OCI-M1 (cell line): ENCODE measurements around the gene RPL28.
"Not testable (repeated sequence)": the region's sequence is repeated elsewhere in the genome, so short reads cannot be mapped to it uniquely, and the experiment has no call there.

ENCODE experiments used
- DNase-seq: peaks from one replicate; lab custom pipeline; 2025; lab: John Stamatoyannopoulos, UW

RPL28 gene

DNA sequence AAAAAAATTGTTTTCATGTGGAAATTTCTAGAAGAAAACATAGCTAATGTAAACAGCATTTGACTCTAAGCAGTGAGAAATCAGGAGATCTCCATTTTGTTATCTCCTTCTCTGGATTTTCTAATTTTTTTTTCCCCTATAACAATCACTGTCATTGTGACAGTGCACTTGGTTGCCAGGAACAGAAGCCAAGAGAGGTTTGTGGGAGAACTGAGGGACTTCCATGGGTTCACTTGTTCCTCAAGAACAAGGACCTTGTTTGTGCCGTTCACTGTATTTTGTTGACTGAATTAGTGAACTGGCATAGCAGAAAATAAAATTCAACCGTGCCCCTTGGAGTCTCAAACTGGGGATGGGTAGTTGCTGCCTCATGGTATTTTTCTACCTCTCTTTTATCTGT is 40.3 kb downstream of the RPL28 start:
- no peak for DNase-seq

DNA sequence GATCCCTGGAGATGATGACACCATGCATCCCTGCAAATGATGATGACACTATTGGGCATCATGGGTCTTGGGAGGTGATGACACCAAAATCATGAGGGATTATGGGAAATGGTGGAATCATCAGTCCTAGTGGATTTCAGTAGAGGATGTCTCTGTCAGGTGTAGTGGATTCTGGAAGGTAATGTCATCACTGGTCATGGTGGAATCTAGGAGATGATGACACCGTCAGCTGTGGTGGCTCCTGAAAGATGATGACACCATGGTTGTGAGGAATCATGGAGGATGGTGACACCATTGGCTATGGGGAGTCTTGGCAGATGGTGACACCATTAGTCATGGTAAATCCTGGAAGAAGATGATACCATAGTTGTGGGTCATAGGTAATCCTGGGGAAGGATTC is 45.5 kb downstream of the RPL28 start:
- no peak for DNase-seq

DNA sequence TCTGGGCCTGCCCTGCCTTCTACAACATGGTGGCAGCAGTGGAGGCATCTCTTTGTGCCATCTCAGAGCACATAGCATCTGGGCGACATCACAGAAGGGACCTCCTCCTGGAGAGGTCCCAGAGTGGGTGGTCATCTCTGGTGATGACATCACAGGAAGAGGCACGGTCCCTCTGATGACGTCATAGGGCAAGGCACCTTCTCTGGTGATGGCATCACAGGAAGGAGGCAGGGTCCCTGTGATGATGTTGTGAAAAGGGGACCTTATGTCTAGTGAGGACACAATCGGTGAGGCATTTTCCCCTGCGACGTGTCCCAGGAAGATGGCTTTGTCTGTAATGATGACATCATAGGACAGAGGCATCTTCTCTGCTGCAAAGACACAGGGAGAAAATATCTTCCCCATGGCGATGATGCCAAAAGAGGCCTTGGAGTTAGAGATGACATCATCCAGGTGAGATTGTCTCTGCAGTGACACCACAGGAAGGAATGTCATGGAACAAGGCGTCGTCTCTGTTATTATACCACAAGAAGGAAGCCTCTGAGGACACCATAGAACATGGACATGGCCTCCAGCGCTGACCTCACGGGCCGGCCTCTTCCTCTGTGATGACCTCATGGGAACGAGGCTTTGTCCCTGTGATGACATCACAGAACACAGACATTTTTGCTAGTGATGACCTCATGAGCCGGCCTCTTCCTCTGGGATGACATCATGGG is 46.7 kb downstream of the RPL28 start:
- no peak for DNase-seq

DNA sequence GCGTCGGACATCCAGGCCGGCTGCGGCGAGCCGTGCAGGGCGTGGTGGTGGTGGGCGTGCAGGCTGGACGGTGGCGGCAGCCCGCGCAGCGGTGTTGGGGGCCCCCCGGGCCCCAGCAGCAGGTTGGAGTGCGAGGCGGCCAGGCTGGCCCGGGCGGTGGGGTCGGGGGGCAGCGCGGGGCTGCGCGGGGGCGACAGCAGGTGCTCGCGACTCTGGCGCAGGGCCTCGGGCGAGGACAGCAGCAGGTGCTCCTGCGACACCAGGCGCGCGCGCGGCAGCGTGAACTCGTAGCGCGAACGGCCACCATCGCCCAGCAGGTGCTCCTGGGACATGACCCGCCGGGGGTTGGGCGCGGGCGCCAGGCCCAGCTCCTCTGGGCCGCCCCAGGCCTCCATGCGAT is 47.6 kb downstream of the RPL28 start:
- DNase-seq, result no peak

DNA sequence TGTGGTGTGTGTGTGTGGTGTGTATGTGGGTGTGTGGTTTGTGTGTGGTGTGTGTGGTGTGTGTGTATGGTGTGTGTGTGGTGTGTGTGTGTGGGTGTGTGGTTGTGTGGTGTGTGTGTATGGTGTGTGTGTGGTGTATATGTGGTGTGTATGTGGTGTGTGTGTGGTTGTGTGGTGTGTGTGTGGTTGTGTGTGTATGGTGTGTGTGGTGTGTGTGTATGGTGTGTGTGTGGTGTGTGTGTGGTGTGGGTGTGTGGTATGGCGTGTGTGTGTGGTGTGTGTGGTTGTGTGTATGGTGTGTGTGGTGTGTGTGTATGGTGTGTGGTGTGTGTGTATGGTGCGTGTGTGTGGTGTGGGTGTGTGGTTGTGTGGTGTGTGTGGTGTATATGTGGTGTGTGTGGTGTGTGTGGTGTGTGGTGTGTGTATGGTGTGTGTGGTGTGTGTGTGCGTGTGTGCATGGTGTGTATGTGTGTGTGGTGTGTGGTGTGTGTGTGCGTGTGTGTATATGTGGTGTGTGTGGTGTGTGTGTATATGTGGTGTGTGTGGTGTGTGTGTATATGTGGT is 48.7 kb downstream of the RPL28 start:
- DNase-seq, result no peak

DNA sequence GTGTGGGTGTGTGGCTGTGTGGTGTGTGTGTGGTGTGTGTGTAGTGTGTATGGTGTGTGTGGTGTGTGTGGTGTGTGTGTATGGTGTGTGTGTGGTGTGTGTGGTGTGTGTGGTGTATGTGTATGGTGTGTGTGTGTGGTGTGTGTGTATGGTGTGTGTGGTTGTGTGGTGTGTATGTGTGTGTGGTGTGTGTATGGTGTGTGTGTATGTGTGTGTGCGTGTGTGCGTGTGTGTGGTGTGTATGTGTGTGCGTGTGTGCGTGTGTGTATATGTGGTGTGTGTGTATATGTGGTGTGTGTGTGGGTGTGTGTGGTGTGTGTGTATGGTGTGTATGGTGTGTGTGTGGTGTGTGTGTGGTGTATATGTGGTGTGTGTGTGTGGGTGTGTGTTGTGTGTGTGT is 49.3 kb downstream of the RPL28 start:
- DNase-seq, result no peak

DNA sequence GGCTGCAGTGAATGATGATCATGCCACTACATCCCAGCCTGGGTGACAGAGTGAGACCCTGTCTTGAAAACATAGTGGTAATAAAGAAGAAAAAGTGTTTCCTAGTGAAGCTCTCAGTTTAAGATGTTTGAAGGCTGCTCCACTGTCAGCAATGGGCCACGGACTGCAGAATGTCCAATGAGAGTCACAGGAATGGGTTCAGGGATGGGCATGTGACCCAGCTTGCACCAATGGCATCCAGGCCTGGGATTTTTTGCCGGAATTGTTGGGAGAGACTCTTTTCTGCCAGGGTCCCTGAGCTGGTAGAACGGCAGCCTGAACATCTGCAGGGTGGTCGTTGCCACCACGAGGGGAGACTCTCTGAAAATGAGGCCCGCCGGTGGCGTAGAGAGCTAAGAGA is 51.1 kb downstream of the RPL28 start:
- no peak for DNase-seq

DNA sequence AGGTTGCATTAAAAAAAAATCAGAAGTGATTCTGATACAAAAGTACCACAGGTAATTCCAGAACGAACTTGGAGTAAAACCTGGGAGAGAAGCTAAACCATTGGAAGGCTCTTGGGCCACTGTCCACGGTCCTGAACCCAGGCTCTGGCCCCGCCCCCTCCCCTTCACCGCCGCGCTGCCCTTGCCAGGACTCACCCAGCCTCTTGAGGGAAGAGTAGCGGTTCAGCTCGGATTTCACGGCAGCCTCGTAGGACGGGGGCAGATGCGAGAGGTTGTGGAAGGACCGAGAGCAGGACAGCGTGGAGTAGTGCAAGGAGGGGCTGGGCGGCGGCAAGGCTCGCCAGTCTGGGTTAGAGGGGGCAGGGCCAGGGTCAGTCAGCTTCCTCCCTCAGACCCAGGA is 51.7 kb downstream of the RPL28 start:
- peak; percentile 88 for DNase-seq

DNA sequence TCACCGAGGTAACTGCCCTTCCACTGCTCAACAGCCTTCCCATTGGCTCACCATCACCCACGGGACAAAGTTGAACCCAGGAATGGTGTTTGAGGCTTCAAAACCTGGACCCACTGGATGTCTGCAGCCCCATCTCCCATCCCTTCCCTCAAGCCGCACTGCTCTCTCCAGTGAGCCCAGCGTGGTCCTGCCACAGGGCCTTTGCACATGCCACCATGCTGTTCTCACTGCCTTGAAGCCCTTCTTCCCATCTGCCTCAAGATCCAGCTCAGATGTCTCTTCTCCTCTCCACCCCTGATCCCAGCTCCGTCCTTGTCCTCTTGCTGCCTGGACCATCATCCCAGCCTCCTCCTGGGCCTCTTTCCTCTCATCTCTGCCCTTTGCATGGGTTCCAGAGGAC is 53.3 kb downstream of the RPL28 start:
- no peak for DNase-seq

DNA sequence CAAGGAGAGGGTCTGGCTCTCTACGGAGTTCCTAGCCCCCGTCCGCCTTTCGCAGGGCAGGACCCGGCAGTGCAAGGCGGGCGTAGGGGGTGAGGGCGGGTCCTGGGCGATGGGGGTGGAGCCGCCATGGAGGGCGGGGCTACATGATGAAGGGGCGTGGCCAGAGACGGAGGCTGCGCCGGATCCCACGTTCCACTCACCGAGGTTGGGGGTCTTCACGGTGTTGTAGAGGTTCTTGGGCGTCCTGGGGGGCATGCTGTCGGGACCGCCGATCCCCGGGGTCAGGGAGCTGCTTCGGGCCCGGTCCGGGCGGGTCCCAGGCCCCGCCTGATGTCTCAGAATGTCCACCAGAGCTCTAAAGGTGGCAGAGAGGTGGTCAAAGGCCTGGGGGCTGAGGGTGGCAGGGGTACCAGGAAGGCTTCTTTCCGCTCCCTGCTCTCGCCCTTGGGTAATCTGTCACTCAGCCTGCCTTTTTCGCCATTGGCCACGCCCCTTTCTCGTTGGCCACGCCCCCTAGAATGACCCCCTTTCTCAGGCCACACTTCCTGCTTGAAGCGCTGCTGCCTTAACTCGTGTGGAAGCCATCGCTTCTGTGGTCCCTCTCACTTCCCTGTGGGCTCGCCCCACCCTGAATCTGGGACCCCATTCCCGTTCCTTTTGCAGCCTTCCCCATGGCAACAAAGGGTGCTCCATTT is 54.8 kb downstream of the RPL28 start:
- peak; percentile 30 for DNase-seq

DNA sequence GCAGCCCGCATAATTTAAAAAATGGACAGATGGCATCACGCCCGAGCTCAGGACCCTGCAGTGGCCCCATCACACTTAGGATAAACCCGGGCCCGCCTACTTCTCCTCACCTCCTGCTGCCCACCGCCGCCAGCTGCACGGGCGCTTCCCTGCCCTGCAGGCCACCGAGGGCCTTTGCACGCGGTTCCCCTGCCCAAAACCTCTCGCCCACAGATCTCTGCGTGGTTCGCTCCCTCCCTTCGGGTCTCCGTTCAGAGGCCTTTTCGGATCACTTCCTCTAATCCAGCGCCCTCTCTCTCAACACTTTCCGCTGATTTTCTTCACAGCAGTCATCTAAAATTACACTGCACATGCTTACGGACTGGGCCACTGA is 55.6 kb downstream of the RPL28 start:
- no peak for DNase-seq

DNA sequence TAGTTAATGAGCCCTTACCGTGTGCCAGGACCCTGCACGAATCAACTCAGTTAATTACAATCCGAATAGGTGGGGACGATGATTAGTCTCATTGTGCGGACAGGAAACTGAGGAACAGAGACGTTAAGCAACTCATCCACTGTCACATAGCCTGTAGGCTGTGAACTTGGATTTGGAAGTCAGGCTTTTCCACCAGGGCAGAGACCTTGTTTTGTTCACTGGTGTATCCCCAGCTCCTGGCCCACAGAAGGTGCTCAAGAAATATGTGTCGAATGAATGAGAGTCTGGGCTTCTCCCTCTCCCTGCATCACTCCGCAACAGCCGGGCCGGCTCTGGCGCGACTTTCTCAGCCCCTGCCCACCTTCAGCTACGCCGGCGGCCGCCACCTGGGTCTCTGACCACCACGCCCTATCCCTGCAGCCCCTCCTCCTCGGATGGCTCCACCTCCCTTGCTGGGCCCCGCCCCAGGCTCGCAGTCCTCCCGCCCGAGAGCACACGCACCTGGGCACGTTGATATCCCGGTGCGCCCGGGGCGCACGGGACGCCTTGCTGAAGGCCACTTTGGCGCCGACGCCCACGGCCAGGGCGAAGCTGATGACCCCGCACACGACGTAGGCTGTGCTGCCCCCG is 56.1 kb downstream of the RPL28 start:
- no peak for DNase-seq

DNA sequence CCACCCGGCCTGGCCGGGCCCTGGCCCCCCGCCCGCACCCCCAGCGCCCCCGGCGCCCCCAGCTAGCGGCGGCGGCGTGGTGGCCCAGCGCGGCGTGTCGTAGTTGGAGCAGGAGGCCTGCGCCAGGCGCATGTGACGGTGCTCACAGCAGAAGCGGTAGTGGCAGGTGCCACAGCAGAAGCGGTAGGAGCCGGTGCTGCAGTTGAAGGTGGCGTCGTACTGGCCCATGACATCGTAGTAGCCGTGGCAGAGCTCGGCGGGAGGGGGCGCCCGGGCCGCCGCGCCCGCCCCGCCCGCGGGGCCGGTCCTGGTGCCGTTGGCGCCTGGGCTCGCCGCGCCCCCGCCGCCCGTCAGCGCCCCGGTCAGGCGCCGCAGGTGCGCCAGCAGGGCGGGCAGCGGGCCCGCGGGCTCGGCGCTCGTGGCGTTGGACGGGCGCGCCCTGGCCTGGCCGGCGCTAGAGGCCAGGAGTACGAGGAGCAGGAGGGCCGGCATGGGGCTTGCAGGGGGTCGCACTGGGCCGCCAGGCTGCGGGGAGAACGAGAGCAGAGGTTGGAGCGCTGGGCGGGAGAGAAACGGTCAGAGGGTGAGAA is 56.7 kb downstream of the RPL28 start:
- no peak for DNase-seq

DNA sequence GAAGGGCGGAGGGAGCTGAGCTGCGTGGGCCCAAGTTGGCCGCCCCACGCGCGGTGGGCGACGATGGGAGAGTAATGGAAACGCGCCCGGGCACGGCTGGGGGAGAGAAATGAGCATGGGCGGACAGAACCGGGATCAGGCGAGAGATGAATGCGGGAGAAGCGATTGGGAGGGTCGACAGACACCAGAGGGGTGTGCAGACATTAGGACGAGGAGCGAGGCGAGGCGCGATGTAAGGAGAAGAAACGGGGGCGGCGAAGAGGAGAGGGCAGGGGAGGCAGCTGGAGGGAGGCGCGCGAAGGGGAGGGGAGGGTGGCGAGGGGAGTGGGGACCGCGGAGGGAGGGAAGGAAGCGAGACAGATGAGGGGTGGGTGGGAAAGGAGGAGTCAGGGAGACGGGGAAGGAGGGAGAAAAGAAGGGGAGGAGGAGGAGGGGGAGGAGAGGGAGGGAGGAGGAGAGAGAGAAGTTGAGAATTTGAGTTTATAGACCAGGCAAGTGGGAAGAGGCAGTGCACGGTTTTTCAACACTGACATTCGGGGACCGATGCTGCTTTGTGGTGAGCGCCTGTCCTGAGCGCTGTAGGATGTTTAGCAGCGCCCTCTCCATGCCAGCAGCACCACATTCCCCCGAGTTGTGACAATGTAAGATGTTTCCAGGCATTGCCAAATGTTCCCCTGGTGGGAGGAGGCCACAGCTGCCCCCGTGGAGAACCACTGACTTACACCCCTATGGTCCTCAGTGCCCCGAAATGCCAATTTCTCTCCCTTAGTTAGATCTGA is 57.5 kb downstream of the RPL28 start, which contains the start of gene SHISA7:
TSS of gene SHISA7 (minus strand) at position 256 of the 779 bp plus-strand sequence. CDS start 437 bp downstream, outside the sequence.
- DNase-seq, result peak; percentile 73

DNA sequence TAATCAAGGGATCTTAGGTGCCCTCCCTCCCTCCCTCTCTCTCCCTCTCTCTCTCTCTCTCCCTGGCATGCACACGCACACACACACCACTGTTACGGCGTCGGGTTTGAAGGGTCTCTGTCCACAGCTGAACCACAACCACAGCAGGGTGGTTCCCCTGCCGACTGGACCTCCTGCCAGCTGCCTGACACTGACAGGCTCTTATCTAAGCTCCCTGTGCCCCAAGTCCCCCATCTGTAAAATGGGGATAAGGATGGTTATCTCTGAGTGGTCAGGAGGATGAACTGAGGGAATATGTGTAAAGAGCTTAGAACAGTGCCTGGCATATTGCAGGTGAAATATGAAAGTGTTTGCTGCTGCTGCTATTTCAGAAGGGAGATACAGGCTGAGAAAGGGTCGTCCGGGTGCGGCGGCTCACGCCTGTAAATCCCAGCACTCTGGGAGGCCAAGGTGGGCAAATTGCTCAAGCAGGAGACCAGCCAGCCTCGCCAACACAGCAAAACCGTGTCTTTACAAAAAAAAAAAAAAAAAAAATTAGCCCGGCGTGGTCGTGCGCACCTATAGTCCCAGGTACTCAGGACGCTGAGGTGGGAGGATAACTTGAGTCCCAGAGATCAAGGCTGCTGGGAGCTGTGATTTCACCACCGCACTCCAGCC is 58.2 kb downstream of the RPL28 start:
- peak; percentile 82 for DNase-seq

DNA sequence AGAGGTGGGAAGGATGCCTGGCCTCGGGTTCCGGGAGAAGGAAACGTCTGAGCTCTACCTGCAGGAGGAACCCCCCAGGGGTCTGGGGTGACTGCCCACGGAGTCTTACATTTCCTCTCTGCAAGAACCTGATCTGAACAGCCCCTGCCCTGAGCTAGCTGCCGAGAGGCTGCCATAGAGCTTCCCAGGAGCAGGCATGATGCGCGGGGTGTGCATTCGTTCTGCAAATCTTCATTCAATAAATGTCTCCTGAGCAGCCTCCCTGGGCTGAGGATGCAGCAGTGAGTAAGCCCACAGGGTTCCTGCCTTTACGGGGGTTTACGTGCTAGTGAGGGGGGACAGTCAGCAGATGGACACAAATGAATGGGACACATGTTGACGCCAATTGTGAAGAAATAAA is 58.9 kb downstream of the RPL28 start:
- DNase-seq, result no peak

DNA sequence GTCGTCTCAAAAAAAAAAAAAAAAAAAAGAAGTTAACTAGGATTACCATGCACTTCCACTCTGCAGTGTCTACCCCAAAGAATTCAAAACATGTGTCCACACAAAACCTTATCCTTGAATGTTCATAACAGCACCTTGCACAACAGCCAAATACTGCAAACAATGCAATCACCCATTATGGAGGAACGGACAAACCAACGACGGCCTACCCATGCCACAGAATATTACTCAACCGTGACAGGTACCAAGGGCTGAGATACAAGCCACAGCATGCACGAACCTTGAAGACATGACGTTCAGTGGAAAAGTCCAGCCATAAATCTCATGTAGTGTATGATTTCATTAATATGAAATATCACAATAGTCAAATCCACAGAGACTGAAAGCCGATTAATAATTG is 60.3 kb downstream of the RPL28 start:
- no peak for DNase-seq

DNA sequence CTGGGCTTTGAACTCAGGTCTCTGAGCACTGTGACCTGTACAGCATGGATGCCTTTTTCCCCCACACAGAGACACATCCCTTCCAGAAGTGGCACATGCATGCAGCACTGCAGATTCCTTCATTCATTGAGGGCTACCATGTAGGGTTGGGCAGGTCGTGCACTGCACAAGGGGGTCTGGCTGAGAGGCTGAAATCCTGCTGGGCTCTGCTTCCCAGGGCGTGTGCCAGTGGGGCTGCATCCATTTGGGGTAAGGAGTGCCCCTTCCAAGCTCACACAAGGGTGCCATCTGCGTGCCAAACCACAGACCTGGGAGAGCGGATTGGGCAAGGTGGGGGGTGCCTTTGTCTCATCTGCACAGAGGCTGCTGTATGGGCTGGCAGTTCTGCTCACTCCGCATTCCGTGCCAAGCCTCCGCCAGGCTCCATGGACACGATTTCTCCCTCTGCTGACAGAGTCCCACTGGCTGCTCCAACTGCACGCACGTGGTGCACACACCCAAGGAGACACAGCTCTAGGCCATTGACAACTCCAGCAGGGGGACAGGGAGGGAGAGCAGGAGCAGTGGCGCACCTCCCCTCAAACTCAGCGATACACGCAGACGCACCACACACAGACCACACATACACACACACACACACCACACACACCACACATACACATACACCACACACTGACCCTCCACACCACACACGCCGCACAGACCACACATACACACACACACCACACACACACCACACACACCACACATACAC is 61.9 kb downstream of the RPL28 start:
- DNase-seq, result peak; percentile 50

DNA sequence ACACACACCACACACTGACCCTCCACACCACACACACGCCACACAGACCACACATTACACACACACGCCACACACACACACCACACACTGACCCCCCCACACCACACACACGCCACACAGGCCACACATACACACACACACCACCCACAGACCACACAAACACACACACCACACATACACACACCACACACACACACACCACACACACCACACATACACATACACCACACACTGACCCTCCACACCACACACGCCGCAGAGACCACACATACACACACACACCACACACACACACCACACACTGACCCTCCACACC is 62.4 kb downstream of the RPL28 start:
- DNase-seq, result not testable (repeated sequence)

DNA sequence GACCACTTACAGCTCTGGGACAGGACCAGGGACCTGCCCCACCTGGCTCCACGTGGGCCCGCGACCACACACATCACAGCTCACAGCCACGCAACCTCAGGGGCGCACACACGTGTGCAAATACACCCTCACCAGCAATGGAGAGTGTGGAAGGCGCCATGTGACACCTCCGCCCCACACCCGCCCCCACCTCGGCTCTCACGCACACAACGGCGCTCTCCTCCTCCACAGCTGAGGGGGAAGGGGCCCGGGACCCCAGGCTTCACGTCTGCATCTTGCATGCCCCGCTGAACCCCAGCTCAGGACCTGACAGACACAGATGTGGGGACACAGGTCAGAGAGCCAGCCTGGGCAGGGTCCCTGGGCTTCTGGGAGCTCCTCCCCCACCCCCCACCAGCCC is 63.7 kb downstream of the RPL28 start:
- DNase-seq, result no peak
